NOMO-1 treated with dmso at 0.1 percent for 144 hours (cell line): ENCODE results near the gene LEKR1.
"Not testable (repeated sequence)": the region's sequence is repeated elsewhere in the genome, so short reads cannot be mapped to it uniquely, and the experiment has no call there.

Source experiments
- DNase-seq: peaks from one replicate; lab custom pipeline; 2025; ENCODE audit not compliant: unreplicated experiment; lab: John Stamatoyannopoulos, UW

Gene LEKR1

DNA sequence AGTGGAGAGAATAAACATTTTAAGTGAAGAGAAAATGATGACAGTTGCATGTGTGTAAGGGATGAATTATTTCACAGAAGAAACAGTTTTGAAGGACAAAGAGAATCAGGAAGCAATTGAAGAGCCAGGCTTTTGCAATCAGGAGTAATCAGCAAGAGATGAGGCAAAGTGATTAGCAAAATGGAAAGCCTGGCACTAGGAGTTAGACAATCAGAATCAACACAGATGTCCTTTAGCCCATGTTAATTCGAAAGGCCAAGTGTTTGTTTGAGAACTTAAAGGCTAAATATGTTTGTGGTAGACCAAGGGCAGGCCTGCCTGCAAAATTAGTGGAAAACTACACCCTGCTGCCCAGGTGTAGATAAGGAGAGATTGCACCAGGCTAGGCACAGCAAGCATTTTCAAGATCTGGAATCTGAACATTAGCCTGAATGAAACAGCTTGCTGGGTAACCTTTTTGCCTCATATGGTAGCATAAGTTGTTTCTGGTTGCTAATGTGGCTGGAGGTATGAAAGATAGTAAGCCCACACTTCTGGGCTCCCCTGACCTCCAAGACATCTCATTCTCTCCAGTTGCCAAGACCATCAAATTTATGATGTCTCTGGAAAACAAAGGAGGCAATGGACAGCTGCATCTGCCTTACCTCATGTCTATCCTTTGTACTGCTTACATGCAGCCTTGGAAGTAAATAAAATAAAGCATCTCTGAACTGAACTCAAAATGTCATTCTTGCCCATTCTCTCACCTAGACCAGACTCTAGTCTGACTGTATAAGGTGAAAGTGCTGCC, 22.0 kb upstream of the LEKR1 start:
- peak; percentile 58 for DNase-seq

DNA sequence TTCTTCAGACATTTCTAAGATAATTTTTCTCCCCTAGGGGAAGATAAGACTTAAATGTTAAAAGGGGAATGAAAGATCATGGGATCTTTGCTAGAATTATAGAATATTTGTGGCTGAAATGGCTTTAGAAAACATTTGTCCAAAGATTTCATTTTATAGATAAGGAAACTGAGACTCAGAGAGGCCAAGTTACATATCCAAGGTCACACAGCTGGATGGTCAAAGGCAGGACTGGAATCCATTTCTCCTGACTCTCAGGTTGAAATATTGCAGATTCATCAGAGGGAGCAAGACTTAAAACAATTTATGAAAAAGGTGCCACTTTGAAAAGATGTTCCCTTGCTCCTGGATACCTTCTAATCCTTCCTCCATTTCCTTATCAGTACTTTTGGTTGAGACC, 19.5 kb upstream of the LEKR1 start:
- DNase-seq = no peak

DNA sequence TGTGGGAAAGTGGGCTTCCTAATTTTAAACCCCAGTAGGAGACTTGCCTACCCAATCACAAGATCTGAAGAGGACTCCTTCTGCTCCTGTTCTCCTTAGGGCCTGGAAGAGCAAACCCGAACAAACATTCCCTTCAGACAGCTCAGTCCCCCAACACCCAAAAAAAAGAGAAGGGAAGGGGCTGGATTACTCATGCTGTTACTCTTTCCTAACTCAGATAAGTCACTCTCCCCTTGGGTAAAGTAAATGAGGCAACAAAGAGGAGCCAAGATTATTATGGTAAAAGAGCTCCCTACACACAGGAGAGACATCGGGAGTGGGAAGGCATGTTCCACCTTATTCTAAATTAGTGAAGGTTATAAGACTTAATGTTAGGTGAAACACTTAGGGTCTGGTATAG, 18.1 kb upstream of the LEKR1 start:
- no peak for DNase-seq

DNA sequence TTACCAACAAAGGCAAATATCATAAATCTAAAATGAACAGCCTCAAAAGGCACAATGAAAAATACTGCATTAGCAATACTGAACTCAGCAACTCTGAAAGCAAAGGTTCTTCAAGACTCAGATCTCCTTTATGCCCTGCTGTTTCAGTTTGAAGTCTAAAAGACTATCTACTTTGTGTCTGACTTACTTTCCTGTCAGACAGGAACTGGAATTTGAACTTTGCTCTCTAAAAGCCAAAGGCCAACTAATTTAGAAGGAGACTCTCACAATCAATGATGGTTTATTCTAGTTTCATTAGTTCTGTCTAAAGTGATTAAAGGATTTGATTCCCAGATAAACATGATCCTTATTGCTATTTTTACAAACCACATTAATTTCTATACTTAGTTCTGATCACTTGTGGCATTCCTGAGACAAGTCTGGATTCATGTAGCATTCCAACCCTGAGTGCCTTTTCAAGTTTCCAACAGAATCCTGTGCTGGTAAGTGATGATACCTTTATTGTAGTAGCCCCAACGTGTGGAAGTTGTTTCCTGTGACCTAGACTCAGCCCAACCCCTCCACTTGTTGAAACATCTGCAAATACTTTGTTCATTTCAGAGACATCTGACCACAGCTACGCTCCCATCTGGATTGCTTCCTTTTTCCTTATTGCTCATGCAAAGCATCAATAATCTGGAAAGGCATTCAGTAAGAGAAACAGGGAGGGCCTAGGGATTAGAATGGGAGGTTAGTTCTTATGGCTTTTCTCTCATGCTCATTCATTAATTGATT, 14.9 kb upstream of the LEKR1 start:
- no peak for DNase-seq

DNA sequence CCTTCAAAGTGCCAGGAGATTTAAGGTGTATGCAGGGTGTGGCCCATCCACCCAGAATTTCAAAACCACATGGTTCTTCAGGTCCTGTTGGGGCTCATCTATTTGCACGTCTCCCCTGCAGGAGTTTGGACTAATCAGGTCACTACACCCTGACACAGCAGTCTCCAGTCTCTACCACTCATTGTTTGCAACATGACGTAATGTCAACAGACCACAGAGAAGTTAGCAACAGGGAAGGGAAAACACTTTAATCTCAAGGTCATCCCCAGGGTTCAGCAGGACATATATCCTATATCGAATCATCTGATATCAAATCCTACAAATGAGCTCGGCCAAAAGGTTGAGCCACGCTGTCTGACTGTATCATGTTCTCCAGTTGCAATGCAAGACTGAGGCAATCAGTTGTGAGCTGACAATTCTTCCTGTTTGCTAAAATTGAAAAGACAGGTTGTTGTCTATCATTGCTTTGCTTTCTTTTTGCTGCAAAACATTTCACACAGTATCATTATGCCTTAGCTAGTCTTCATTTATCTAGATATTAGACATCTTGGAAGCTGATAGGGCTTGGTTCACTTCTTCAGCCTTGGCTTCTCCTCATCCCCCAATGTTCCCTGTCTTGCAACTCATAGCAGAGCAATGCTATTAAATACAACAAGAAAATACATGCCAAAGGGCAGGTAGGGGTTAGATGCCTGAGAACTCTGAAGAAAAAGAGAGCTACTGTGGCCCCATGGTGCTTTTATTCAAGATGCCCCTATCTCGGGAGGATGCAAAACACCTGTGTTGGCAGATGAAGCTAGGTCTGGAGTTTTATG, 13.4 kb upstream of the LEKR1 start:
- DNase-seq = peak; percentile 30

DNA sequence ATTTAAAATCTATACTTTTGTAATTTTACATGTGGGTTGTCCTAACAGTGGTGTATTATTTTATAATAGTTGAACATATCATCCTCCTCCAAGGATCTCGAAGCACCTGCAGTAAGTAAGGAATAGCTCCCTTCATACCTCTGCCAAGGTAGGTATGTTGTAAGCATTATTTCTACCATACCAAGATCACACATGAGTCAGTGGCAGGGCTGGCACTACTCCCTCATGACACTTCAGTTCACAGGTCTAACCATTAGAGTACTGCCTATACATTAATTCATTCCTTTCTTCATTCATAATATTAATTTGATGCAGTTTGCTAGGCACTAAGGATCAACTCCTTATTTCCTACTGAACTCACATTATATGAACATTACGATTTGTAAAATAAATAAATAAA, 11.9 kb upstream of the LEKR1 start:
- DNase-seq = no peak

DNA sequence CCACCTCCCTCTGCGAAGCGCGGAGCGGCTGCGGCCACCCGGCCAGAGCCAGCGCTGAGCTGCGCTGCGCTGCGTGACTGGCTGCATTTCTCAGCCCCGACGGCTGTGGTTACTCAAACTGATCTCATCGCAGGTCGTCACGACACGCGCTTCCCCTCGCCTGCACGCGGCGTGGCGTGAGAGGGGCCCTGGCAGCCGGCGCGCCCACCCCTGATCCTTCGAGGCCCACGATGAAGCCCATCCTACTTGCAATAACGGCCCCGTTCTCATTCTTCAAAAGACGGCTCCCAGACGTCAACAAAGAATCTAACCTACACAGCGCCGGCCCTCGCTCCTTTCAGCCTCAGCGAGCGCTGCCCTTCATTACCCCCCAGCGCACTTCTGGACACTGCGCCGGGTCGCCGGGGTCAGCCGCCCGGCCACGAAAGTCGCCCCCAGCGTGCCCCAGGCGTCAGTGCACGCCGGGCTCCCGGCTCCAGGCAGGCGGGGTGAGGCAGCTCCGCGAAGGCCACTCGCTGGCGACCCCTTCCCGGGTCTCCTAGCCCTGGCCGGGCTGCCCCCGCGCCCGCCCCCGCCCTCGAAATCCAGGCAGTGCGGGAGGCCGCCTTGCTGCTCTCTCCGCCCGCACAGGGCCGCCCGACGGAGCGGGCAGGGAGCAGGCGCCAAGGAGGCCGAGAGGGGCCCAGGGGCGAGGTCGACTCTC, 9.9 kb upstream of the LEKR1 start:
- no peak for DNase-seq

DNA sequence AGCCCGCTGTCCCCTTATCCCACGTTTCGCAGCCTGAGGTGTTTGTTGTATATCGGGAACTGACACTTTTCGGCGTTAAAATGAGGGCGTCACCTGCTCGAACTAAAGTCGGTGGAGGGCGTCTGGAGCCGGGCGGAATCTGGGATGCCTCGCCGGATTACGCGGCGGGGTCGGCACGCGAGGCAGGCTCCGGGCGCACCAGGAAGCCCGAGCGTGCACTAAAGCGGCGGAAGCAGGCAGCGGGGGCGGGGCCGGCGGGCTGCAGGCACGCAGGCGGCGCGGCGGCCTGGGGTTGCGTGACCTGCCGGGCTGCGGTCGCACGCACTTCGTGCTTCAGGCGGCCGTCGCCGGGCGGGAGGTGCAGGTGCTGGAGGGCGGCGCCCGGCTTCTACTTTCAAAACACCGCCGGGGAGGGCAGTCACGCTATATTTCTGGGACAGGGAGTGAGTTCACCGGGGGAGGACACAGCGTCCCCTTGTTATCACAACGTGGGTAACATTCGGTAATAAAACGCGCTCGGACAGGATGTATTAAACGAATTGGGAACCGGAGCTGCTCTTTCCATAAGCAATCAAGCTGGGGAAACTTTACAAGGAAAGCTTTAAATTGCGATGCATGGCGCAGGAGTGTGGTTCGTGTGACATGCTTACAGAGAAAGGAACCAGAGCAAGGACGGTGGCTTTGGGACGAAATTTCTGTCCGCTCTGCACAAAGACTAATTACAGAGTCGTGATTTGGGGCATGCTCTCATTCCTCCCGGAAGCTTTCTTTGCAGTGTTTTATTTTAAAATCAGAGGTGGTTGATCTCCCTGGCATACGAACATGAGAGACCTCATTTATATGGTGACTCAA, 9.1 kb upstream of the LEKR1 start:
- peak; percentile 89 for DNase-seq

DNA sequence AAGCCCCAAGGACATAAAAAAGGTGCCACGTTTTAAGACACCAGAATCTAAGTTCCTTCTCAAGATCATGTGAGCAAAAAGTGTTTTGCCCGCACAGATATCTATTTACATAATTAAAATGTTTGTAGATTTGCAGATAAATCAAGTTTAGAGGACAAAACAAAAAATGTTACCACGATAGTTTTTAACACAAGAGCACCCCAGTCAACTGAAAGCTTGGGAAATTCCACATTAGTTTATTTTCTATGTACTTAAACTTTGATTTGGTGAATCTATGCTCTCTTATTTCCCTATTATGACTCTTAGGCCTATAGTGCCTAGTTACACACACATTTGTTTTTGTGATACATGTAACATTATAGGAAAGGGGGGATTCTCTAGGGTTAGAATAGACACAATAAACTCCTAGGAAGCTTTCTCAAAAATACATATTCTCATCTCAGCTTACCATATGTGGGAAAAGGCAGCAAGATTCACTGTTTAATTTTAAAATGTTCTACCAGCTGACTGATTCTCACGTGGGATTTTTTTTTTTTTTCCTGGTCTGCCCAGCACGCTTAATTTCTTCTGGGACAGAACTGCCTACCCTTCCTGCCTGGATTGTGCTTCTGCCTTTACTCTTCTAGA, 8.4 kb upstream of the LEKR1 start:
- DNase-seq = no peak

DNA sequence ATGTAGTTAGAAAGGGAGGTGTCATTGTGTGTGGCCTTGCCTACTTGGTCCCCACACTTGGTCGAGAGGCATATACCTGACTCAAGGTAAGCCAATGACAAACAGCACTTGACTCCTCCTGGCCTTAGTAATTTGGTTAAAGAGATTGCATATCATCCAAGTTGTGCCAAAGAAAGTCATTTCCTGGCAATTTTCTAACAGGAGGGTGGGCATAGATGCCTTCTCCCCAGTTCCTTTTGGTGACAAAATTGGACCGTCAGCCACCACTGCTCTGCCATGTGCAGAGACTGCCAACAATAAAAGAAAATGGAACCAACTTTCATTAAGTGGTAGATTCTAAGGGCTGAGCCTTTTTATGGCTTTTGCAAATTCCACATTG, 7.9 kb upstream of the LEKR1 start:
- no peak for DNase-seq

DNA sequence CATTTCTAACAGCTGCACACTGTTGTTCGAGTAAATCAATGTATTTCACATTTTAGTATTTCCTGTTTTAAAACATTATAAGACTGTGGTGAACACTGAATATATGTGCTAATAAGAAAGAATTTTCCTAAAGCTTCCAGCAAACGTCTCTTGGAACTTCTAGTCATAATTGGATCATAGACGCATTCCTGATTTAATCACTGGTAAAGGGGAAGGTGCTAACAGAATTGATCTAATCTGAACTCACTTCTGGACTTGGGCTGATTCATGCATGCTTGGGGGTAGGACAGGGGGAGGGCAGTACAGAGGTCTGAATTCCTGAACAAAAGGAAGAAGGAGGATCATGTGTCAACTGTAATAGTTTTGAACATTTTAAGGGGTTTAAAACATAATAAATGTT, 7.3 kb upstream of the LEKR1 start:
- DNase-seq = no peak

DNA sequence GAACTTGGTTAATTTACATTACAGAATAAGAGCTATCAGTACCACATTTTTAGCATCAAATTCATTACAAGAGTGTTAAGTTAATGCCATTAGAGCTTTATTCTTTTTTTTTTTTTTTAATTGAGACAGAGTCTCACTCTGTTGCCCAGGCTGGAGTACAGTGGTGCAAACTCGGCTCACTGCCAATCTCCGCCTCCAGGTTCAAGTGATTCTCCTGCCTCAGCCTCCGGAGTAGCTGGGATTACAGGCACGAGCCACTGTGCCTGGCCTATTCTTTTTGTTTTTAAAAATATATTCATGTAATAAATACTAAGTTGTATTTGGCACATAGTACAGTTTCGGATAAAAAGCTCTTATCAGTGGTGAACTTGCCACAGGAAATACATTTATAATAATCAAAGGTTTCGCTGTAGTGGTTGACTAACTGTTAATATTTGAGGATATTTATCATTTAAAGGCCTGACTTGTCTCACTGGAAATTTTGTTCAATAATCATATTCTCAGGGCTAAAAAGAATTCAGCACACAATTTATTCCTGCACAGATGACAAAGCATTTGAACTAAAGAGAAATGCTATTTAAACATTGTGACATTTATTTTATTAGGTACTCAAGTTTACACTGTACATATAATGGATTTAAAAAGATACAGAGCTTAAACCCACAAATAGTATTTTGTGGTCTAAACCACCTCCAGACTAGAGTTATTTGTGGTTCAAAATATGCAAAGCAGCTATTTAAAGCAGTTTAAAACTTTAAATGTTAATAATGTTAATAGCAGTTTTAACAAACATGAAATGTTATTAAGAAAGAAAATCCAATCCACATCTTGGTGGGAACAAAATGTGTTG, 6.1 kb upstream of the LEKR1 start:
- no peak for DNase-seq

DNA sequence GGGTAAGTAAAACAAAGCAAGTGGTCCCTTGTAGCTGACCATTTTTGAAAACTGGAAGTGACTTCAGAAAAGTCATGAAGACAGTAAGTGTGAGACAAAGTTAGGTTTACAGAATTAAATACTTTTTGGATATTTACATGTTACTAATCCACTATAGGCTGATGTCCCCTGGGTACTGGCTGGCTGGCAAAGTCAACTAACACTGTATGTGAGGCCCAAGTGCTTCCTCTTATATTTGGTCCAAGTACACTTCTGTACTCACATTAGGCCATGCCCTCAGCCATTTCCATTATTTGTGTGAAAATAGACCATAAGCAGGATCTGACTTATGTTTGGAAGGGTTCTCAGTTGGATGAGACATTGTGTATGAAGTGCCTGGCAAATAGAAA, 5.5 kb upstream of the LEKR1 start:
- no peak for DNase-seq

DNA sequence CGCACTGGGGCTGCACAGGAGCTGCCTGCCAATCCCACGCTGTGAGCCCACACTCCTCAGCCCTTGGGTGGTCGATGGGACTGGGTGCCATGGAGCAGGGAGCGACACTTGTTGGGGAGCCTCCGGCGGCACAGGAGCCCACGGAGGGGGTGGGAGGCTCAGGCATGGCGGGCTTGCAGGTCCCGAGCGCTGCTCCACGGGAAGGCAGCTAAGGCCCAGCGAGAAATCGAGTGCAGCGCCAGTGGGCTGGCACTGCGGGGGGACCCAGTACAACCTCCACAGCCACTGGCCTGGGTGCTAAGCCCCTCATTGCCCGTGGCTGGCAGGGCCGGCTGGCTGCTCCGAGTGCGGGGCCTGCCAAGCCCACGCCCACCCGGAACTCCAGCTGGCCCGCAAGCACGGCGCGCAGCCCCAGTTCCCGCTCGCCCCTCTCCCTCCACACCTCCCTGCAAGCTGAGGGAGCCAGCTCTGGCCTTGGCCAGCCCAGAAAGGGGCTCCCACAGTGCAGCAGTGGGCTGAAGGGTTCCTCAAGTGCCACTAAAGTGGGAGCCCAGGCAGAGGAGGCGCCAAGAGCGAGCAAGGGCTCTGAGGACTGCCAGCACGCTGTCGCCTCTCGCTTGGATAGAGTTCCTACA, 3.4 kb upstream of the LEKR1 start:
- not testable (repeated sequence) for DNase-seq

DNA sequence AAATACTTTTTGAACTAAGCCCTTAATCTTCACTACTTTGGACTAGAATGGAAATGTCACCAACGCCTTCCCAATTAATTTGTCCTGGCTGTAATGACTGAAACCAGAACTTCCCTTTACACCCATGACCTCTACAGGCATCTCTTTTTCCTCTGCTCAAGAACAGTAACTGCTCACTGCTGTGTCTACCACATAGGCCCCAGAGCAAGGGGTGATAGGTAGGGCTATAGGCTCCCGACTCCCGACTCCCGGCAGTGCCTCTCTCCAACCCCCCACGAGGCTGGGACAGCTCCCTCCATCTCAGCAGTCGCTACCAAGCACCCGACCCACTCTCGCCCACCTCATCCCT, 384 bp upstream of the LEKR1 start:
- peak; percentile 85 for DNase-seq

DNA sequence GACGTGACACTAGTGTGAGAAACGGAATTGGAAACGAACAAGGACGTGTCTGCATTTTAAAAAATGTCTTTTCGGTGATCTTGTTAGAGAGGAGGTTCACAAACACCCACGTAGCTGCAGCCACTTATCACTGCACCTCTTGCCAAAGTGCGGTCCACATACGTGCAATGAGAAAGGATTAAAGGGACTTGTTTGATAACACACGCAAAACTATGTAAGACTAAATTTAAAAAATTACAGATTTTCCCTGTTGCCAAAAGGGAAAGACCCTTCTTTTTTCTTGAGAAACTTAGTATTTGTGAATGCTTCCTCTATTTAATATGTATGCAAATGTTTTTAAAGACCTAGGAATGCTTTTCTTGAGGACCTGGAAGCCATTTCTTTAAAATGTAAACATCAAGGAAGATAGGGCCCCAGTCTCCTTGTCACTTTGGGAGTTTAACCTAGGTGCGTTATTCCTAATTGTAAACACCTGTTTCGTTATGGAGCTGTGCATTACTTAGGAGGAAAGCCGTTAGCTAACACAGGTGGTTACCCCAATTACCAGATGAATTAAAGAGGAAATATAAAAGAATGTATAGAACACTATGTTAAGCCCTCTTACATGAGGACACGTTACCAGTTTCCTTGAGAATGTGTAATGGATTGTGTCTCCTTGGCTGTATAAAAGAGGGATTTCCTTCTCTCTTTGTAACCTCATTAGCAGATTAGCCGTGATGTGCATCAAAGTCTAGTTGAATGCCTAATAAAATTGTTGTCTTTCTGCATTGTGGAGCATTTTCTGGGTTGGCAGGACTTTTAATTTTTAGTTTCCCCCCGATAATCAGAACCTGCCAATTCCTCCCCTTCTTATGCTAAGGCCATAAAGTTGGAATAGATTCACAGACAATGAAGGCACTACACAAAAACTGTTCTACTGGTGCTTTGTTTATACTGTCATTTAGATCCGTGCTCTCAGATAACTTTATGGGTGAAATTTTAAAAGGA, 1.0 kb downstream of the LEKR1 start:
- no peak for DNase-seq

DNA sequence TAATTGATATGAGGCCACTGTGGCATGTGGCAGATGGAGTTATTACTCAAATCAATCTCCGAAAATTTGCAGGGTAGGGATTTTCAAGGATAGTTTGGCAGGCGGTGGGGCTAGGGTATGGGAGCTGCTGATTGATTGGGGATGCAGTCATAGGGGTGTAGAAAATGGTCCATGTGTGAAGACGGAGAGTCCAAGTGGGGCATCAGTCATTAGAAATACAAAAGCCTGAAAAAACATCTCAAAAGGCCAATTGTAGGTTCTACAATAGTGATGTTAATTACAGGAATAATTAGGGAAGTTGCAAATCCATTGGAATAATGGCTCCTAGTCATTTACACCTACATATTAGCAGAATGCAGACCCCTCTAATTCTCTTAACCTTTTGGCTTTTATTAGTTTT, 4.9 kb downstream of the LEKR1 start:
- DNase-seq = no peak
